Right lobe of liver (tissue), 6 donors: Measurements from ENCODE around the gene DSCAM. TPM values are rescaled to one million over a fixed set of nuclear protein-coding genes. Genes with fewer than 3 reads are reported as not detected.

Source experiments
- ATAC-seq, 4 donors: fragments of 200-7000 bp; cut with Tn5 transposase; one replicate each; pipeline ENCODE4 v1.9.1; 2020; ENCODE audit warnings: mild to moderate bottlenecking in 4 of 4, moderate library complexity in 4 of 4
- DNase-seq, 3 donors: peaks; one replicate each; pipeline ENCODE4 v3.0.0-alpha.2; 2020
- H3K27ac ChIP-seq, 3 donors: fragments of 200-600 bp; one replicate each; pipeline ENCODE4 v1.8.0; 2022
- H3K27me3 ChIP-seq, 2 donors: fragments of 200-600 bp; one replicate each; pipeline ENCODE4 v1.8.0; 2022
- H3K36me3 ChIP-seq, 4 donors: fragments of 200-600 bp; sonication (generic) in 1 of 4; one replicate each; pipeline versions ENCODE4 v1.5.1 to v1.8.0; 2017 to 2022; ENCODE audit warnings: control low read depth in 1 of 4
- H3K4me1 ChIP-seq, 4 donors: fragments of 200-600 bp; sonication (generic) in 1 of 4; one replicate each; pipeline versions ENCODE4 v1.5.1 to v1.8.0; 2017 to 2022; ENCODE audit warnings: control low read depth in 1 of 4
- H3K4me3 ChIP-seq, 3 donors: fragments of 200-600 bp; one replicate each; pipeline ENCODE4 v1.8.0; 2022
- H3K9me3 ChIP-seq, 4 donors: fragments of 200-600 bp; sonication (generic) in 1 of 4; one replicate each; pipeline versions ENCODE4 v1.5.1 to v1.8.0; 2017 to 2022; ENCODE audit warnings: control low read depth in 1 of 4
- POLR2A ChIP-seq: fragments of 450-650 bp; IDR thresholded peaks from one replicate; pipeline ENCODE4 v1.6.1; 2017; ENCODE audit warnings: antibody characterized with exemption, mild to moderate bottlenecking
- WGBS: methylation state at CpG from one replicate; pipeline ENCODE4 v1.1.6; 2018; ENCODE audit warnings: low coverage, low lambda C conversion rate; ENCODE audit not compliant: insufficient coverage; ENCODE audit errors: missing lambda C conversion rate; 5-methylcytosine and 5-hydroxymethylcytosine counted together
- intact Hi-C, 2 donors: fragments of 100-400 bp; cut with DNase I; formaldehyde crosslinking; loops; one replicate each; pipeline versions ENCODE4 v1.11.2 to v1.14.1; 2022
- total RNA-seq, 6 experiments: library from RNA; depleted of rRNA in 2 of 6; stranded (reverse); fragments of >200 nt in 2 of 6; fragmentation: NEBNext Ultra II Directional in 3 of 6; extraction: Animal tissue kit (Norgen Biotek cat#: 25700) in 3 of 6; gene quantifications; one replicate each; pipeline versions ENCODE4 v1.1.0 to v1.2.4, GENCODE V29; 2016 to 2023
- TF ChIP-seq, protein P1 (sequence below), 4 donors: fragments of 200-600 bp in 3 of 4; fragments of 450-650 bp in 1 of 4; IDR thresholded peaks; one replicate each; pipeline versions ENCODE4 v1.5.1 to v1.8.0; 2016 to 2022; ENCODE audit warnings: antibody characterized with exemption in 4 of 4, mild to moderate bottlenecking in 2 of 4
- donor health status: DM: no; HTN: yes; CAD: no.
- donor health status: DM: no; HTN: no; CAD: no.
- donor health status: DM: no; HTN: no; CAD: no.
- donor health status: DM: no; HTN: yes; CAD: no.
- donor health status: DM: no; HTN: yes; CAD: no.

DSCAM gene
- total RNA-seq, 6 experiments from 2014 or later, result 0.04 to 0.16 (median 0.06) TPM; not detected in 2

- 25% methylated on average over 1 of the region's 1 CpG for WGBS
- Histone ChIP-seq H3K4me3 (no peak overlapping the region), H3K36me3 (no peaks in the 10 kb centered on the region), H3K27ac (no peak overlapping the region), H3K9me3 (no peaks in the 10 kb centered on the region), H3K4me1 (no peaks in the 10 kb centered on the region), H3K27me3 (peaks cover 0 to 3% of the 10 kb centered on the region in 2 donors)
- intact Hi-C loops, result no loop called here
- TF ChIP-seq POLR2A, result no peak
- TF ChIP-seq, protein P1, sequence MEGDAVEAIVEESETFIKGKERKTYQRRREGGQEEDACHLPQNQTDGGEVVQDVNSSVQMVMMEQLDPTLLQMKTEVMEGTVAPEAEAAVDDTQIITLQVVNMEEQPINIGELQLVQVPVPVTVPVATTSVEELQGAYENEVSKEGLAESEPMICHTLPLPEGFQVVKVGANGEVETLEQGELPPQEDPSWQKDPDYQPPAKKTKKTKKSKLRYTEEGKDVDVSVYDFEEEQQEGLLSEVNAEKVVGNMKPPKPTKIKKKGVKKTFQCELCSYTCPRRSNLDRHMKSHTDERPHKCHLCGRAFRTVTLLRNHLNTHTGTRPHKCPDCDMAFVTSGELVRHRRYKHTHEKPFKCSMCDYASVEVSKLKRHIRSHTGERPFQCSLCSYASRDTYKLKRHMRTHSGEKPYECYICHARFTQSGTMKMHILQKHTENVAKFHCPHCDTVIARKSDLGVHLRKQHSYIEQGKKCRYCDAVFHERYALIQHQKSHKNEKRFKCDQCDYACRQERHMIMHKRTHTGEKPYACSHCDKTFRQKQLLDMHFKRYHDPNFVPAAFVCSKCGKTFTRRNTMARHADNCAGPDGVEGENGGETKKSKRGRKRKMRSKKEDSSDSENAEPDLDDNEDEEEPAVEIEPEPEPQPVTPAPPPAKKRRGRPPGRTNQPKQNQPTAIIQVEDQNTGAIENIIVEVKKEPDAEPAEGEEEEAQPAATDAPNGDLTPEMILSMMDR (IDR thresholded peaks at IDR 0.05), result no peak
- ATAC-seq (no peak), DNase-seq (no peak)
Measured at GRCh38 chr21:40706176-40706575, 140.8 kb downstream of the DSCAM start.

GRCh38 chr21:40704141-40704540 is 142.8 kb downstream of the DSCAM start:
- intact Hi-C loops, result no loop called here
- Histone ChIP-seq H3K36me3 (no peaks in the 10 kb centered on the region), H3K9me3 (no peaks in the 10 kb centered on the region), H3K4me3 (no peak overlapping the region), H3K27ac (no peak overlapping the region), H3K4me1 (no peaks in the 10 kb centered on the region), H3K27me3 (peaks cover 0 to 3% of the 10 kb centered on the region in 2 donors)
- ATAC-seq (no peak), DNase-seq (no peak)
- 51% methylated on average over 3 of the region's 3 CpGs for WGBS
- TF ChIP-seq, protein P1 (IDR thresholded peaks at IDR 0.05), result no peak
- no peak for TF ChIP-seq POLR2A

GRCh38 chr21:40699366-40699765 is 147.6 kb downstream of the DSCAM start:
- Histone ChIP-seq H3K9me3 (no peaks in the 10 kb centered on the region), H3K36me3 (no peaks in the 10 kb centered on the region), H3K27me3 (no peaks in the 10 kb centered on the region), H3K4me3 (no peak overlapping the region), H3K27ac (no peak overlapping the region), H3K4me1 (no peaks in the 10 kb centered on the region)
- no peak for TF ChIP-seq POLR2A
- TF ChIP-seq, protein P1 (IDR thresholded peaks at IDR 0.05), result no peak
- 62% methylated on average over 3 of the region's 3 CpGs for WGBS
- intact Hi-C loops, result no loop called here
- ATAC-seq (no peak), DNase-seq (no peak)

GRCh38 chr21:40696246-40696645 is 150.7 kb downstream of the DSCAM start:
- H3K4me3 ChIP-seq, result no peak overlapping the region
- no peaks in the 10 kb centered on the region for H3K36me3 ChIP-seq
- 56% methylated on average over 5 of the region's 6 CpGs for WGBS
- H3K9me3 ChIP-seq, result no peaks in the 10 kb centered on the region
- no peak for TF ChIP-seq POLR2A
- TF ChIP-seq, protein P1 (IDR thresholded peaks at IDR 0.05), result no peak
- no peaks in the 10 kb centered on the region for H3K27me3 ChIP-seq
- H3K27ac ChIP-seq, result no peak overlapping the region
- DNase-seq (no peak), ATAC-seq (no peak)
- intact Hi-C loops, result no loop called here
- H3K4me1 ChIP-seq, result no peaks in the 10 kb centered on the region

DNA sequence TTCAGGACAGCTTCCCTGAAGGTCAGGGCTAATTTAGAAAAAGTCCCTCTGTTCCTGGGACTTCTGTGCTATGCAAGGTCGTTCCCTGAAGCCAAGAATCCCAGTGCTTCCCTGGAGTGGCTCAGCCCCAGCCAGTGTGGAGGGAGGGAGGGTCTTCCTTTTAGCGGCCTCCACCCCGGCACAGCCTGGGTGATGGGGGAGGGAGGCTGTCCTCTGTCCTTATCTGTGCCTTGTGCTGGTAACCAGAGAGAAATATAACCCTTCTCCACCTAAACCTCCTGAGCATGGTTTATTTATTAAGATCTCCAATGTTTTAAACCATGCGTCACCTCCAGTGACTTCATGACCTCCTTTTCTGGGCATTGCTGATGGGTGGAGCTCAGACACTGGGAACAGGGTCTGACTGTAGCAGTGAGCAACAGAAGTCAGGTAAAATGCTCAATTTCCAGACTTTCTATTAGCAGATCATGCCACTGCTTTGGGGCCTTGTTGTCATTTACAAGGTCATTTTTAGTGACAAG is 157.1 kb downstream of the DSCAM start:
- Histone ChIP-seq H3K36me3 (no peaks in the 10 kb centered on the region), H3K27me3 (no peaks in the 10 kb centered on the region), H3K4me3 (no peak overlapping the region), H3K4me1 (no peaks in the 10 kb centered on the region), H3K9me3 (no peaks in the 10 kb centered on the region), H3K27ac (no peak overlapping the region)
- WGBS, result 55% methylated on average over 2 of the region's 4 CpGs
- intact Hi-C loops, result no loop called here
- DNase-seq (no peak), ATAC-seq (no peak)
- no peak for TF ChIP-seq POLR2A
- TF ChIP-seq, protein P1 (IDR thresholded peaks at IDR 0.05), result no peak
